Measurements from ENCODE around the gene HRC. TPM values are rescaled to one million over a fixed set of nuclear protein-coding genes. Genes with fewer than 3 reads are reported as not detected.
"Not testable (repeated sequence)": the region's sequence is repeated elsewhere in the genome, so short reads cannot be mapped to it uniquely, and the experiment has no call there.

Gene HRC
- total RNA-seq, 1 donor from 2014 or later = 1.6 TPM

DNA sequence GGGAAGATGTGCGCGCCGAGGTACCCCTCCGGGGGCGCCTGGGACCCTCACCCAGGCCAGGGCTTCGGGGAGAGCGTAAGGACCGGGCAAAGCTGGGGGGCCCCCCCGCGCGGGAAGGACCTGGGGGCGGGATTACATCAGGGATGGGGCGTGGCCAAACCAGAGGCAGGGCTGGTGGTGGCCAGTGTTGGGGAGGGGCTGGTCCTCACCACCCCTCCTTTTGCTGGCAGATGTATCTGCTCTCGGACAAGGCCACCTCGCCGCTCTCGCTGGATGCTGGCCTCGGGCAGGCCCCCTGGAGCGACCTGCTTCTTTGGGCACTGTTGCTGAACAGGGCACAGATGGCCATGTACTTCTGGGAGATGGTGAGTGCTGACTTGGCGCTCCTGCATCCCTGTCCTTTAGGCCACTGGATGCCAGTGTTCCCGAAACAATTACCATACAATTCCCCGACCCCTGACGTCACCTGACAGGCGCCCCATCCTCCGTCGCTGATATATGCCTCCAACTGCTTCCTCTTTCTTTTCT, 27.7 kb upstream of the HRC start:
- no peak overlapping the region for H3K4me3 Mint-ChIP-seq (ENCODE audit: low read depth)
- TF ChIP-seq CTCF (IDR thresholded peaks at IDR 0.05; ENCODE audit: unreplicated experiment) = no peak
- no peak overlapping the region for H3K27ac Mint-ChIP-seq
- peaks cover 12% of the 10 kb centered on the region for H3K36me3 Mint-ChIP-seq (ENCODE audit: insufficient read depth)
- DNase-seq (ENCODE audit: low spot score, unreplicated experiment) = no peak
- H3K9me3 Mint-ChIP-seq (ENCODE audit: low read depth) = peaks cover 4% of the 10 kb centered on the region
- peaks cover 24% of the 10 kb centered on the region for H3K27me3 Mint-ChIP-seq
- H3K4me1 Mint-ChIP-seq (ENCODE audit: low read depth) = no peaks in the 10 kb centered on the region

GRCh38 chr19:49182010-49182847, 27.0 kb upstream of the HRC start:
- Mint-ChIP-seq H3K36me3 (ENCODE audit: insufficient read depth) (peaks cover 12% of the 10 kb centered on the region), H3K27me3 (peaks cover 19% of the 10 kb centered on the region)
- not testable (repeated sequence) for H3K4me3 Mint-ChIP-seq (ENCODE audit: low read depth); H3K4me1 Mint-ChIP-seq (ENCODE audit: low read depth); DNase-seq (ENCODE audit: low spot score, unreplicated experiment); H3K9me3 Mint-ChIP-seq (ENCODE audit: low read depth); H3K27ac Mint-ChIP-seq

- Mint-ChIP-seq H3K36me3 (ENCODE audit: insufficient read depth) (peaks cover 13% of the 10 kb centered on the region), H3K27me3 (peaks cover 20% of the 10 kb centered on the region), H3K4me1 (ENCODE audit: low read depth) (no peaks in the 10 kb centered on the region), H3K9me3 (ENCODE audit: low read depth) (peaks cover 4% of the 10 kb centered on the region), H3K27ac (no peak overlapping the region), H3K4me3 (ENCODE audit: low read depth) (no peak overlapping the region)
- no peak for TF ChIP-seq CTCF (IDR thresholded peaks at IDR 0.05; ENCODE audit: unreplicated experiment)
- no peak for DNase-seq (ENCODE audit: low spot score, unreplicated experiment)
These were observed 25.5 kb upstream of the HRC start for GRCh38 chr19:49180659-49181058.

DNA sequence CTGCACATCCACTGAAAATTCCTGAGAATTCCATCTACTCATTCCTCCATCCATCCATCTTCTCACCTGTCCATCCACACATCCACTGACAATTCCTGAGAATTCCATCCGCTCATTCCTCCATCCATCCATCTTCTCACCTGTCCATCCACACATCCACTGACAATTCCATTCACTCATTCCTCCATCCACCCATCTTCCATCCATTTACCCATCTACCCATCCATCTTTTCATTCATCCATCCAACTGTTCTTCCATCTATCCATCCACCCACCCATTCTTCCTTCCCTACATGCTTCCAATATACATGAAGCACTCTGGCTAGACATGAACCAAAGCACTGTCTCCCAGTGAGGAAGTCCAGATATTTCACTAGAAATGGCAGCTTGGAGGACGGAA, 18.0 kb upstream of the HRC start:
- no peak overlapping the region for H3K4me3 Mint-ChIP-seq (ENCODE audit: low read depth)
- H3K9me3 Mint-ChIP-seq (ENCODE audit: low read depth) = no peaks in the 10 kb centered on the region
- no peak overlapping the region for H3K27ac Mint-ChIP-seq
- no peak for DNase-seq (ENCODE audit: low spot score, unreplicated experiment)
- peaks cover 4% of the 10 kb centered on the region for H3K4me1 Mint-ChIP-seq (ENCODE audit: low read depth)
- H3K36me3 Mint-ChIP-seq (ENCODE audit: insufficient read depth) = peaks cover 2% of the 10 kb centered on the region
- no peak for TF ChIP-seq CTCF (IDR thresholded peaks at IDR 0.05; ENCODE audit: unreplicated experiment)
- H3K27me3 Mint-ChIP-seq = peaks cover 20% of the 10 kb centered on the region

GRCh38 chr19:49168421-49168820, 13.2 kb upstream of the HRC start:
- no peak for DNase-seq (ENCODE audit: low spot score, unreplicated experiment)
- Mint-ChIP-seq H3K4me3 (ENCODE audit: low read depth) (no peak overlapping the region), H3K27me3 (peaks cover 37% of the 10 kb centered on the region), H3K27ac (no peak overlapping the region), H3K9me3 (ENCODE audit: low read depth) (no peaks in the 10 kb centered on the region), H3K36me3 (ENCODE audit: insufficient read depth) (peaks cover 1% of the 10 kb centered on the region), H3K4me1 (ENCODE audit: low read depth) (peaks cover 5% of the 10 kb centered on the region)
- TF ChIP-seq CTCF (IDR thresholded peaks at IDR 0.05; ENCODE audit: unreplicated experiment) = no peak
